ENCODE results near the gene CASTOR2.

DNA sequence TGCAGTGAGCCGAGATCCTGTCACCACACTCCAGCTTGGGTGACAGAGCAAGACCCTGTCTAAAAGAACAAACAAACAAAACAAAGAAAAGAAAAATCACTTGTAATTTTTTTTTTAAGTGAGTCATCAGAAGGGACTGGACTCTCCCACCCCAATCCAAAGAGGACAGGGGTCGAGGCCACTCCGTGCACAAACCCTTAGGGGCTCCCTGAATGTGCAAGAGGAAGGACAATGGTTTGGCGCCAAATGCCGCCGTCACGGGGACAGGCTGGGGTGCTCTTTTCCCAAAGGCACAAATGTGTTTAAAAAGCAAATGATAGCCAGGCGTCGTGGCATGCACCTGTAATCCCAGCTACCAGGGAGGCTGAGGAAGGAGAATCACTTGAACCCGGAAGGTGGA lies 85.3 kb downstream of the CASTOR2 start:
- TF ChIP-seq POLR2A (IDR thresholded peaks at IDR 0.05) = no peak
- TF ChIP-seq, protein P1, sequence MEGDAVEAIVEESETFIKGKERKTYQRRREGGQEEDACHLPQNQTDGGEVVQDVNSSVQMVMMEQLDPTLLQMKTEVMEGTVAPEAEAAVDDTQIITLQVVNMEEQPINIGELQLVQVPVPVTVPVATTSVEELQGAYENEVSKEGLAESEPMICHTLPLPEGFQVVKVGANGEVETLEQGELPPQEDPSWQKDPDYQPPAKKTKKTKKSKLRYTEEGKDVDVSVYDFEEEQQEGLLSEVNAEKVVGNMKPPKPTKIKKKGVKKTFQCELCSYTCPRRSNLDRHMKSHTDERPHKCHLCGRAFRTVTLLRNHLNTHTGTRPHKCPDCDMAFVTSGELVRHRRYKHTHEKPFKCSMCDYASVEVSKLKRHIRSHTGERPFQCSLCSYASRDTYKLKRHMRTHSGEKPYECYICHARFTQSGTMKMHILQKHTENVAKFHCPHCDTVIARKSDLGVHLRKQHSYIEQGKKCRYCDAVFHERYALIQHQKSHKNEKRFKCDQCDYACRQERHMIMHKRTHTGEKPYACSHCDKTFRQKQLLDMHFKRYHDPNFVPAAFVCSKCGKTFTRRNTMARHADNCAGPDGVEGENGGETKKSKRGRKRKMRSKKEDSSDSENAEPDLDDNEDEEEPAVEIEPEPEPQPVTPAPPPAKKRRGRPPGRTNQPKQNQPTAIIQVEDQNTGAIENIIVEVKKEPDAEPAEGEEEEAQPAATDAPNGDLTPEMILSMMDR (IDR thresholded peaks at IDR 0.05) = no peak

Data from uterus (tissue), 2 donors.